H9 (cell line): Measurements from ENCODE around the gene MAP4K3. TPM values are rescaled to one million over a fixed set of nuclear protein-coding genes. Genes with fewer than 3 reads are reported as not detected.

ENCODE experiments used
- DNase-seq: peaks from one replicate; pipeline ENCODE4 v3.0.0-alpha.2; 2017
- H2AFZ ChIP-seq: one replicate; pipeline ENCODE4 v1.6.1; 2013; ENCODE audit warnings: mild to moderate bottlenecking, low read length, control low read depth, moderate library complexity
- H2AK5ac ChIP-seq: 2 replicates; pipeline ENCODE4 v1.6.1; 2013; ENCODE audit warnings: low read length, control low read depth, mixed read lengths; ENCODE audit not compliant: insufficient read length
- H2BK120ac ChIP-seq: one replicate; pipeline ENCODE4 v1.6.1; 2013; ENCODE audit warnings: low read depth, mild to moderate bottlenecking, low read length, control low read depth, inconsistent platforms; ENCODE audit not compliant: poor library complexity, severe bottlenecking
- H2BK12ac ChIP-seq: 2 replicates; pipeline ENCODE4 v1.6.1; 2013; ENCODE audit warnings: low read length, control low read depth, mixed read lengths, low read depth; ENCODE audit not compliant: insufficient read length
- H2BK15ac ChIP-seq: 2 replicates; pipeline ENCODE4 v1.6.1; 2013; ENCODE audit warnings: low read depth, low read length, control low read depth
- H2BK20ac ChIP-seq: one replicate; pipeline ENCODE4 v1.6.1; 2013; ENCODE audit warnings: low read depth, mild to moderate bottlenecking, low read length, control low read depth, inconsistent platforms; ENCODE audit not compliant: poor library complexity, severe bottlenecking
- H2BK5ac ChIP-seq: 2 replicates; pipeline ENCODE4 v1.6.1; 2013; ENCODE audit warnings: low read length, control low read depth, mixed read lengths; ENCODE audit not compliant: insufficient read length
- H3K14ac ChIP-seq: 2 replicates; pipeline ENCODE4 v1.6.1; 2013; ENCODE audit warnings: low read length, control low read depth; ENCODE audit not compliant: insufficient read depth
- H3K18ac ChIP-seq: 2 replicates; pipeline ENCODE4 v1.6.1; 2013; ENCODE audit warnings: low read depth, mild to moderate bottlenecking, mixed read lengths, low read length, control low read depth; ENCODE audit not compliant: insufficient read length
- H3K23ac ChIP-seq: 2 replicates; pipeline ENCODE4 v1.6.1; 2013; ENCODE audit warnings: low read length, control low read depth, mixed read lengths, low read depth; ENCODE audit not compliant: insufficient read length
- H3K23me2 ChIP-seq: 2 replicates; pipeline ENCODE4 v1.6.1; 2013; ENCODE audit warnings: low read depth, mild to moderate bottlenecking, mixed read lengths, low read length, control low read depth; ENCODE audit not compliant: insufficient read length, poor library complexity, severe bottlenecking
- H3K27ac ChIP-seq: 2 replicates; pipeline ENCODE4 v1.5.1; 2013; ENCODE audit warnings: low read length, control low read depth, mixed read lengths, low read depth; ENCODE audit not compliant: insufficient read length
- H3K27me3 ChIP-seq: 2 replicates; pipeline ENCODE4 v1.6.1; 2013; ENCODE audit warnings: low read length, control low read depth, inconsistent platforms; ENCODE audit not compliant: insufficient read depth
- H3K4ac ChIP-seq: 2 replicates; pipeline ENCODE4 v1.6.1; 2013; ENCODE audit warnings: low read depth, mild to moderate bottlenecking, control low read depth, inconsistent platforms, low read length, moderate library complexity
- H3K4me1 ChIP-seq: 2 replicates; pipeline ENCODE4 v1.6.1; 2013; ENCODE audit warnings: low read length, control low read depth, inconsistent platforms; ENCODE audit not compliant: insufficient read depth
- H3K4me2 ChIP-seq: 2 replicates; pipeline ENCODE4 v1.6.1; 2013; ENCODE audit warnings: low read length, control low read depth, mixed read lengths; ENCODE audit not compliant: insufficient read length, insufficient read depth
- H3K56ac ChIP-seq: 2 replicates; pipeline ENCODE4 v1.6.1; 2013; ENCODE audit warnings: low read depth, mild to moderate bottlenecking, mixed read lengths, low read length, control low read depth; ENCODE audit not compliant: insufficient read length
- H3K79me1 ChIP-seq: 2 replicates; pipeline ENCODE4 v1.6.1; 2013; ENCODE audit warnings: low read depth, mild to moderate bottlenecking, moderate library complexity, low read length, control low read depth, inconsistent platforms; ENCODE audit not compliant: insufficient read depth, poor library complexity, severe bottlenecking
- H3K79me2 ChIP-seq: 2 replicates; pipeline ENCODE4 v1.6.1; 2013; ENCODE audit warnings: low read length, control low read depth, inconsistent platforms; ENCODE audit not compliant: insufficient read depth
- H3K9ac ChIP-seq: 2 replicates; pipeline ENCODE4 v1.6.1; 2013; ENCODE audit warnings: low read length, control low read depth, mixed read lengths; ENCODE audit not compliant: insufficient read length; ENCODE audit errors: extremely low read depth
- H3K9me3 ChIP-seq: one replicate; pipeline ENCODE4 v1.6.1; 2013; ENCODE audit warnings: low read depth, low read length, inconsistent platforms; ENCODE audit not compliant: control insufficient read depth
- H3T11ph ChIP-seq: one replicate; pipeline ENCODE4 v1.6.1; 2013; ENCODE audit warnings: mild to moderate bottlenecking, low read length, control low read depth, inconsistent platforms
- H4K20me1 ChIP-seq: one replicate; pipeline ENCODE4 v1.6.1; 2013; ENCODE audit not compliant: control insufficient read depth, insufficient read length, insufficient read depth
- H4K5ac ChIP-seq: 2 replicates; pipeline ENCODE4 v1.6.1; 2013; ENCODE audit warnings: low read depth, mild to moderate bottlenecking, mixed read lengths, low read length, control low read depth; ENCODE audit not compliant: insufficient read length
- H4K8ac ChIP-seq: replicated peaks from 2 replicates; pipeline ENCODE4 v1.6.1; 2013; ENCODE audit warnings: low read length, control low read depth, mixed read lengths, low read depth; ENCODE audit not compliant: insufficient read length
- H4K91ac ChIP-seq: 2 replicates; pipeline ENCODE4 v1.6.1; 2013; ENCODE audit warnings: low read depth, mild to moderate bottlenecking, moderate library complexity, mixed read lengths, low read length, control low read depth; ENCODE audit not compliant: insufficient read length
- H3K27ac Mint-ChIP-seq, 3 experiments: 2 replicates in 2 of 3; 3 replicates in 1 of 3; pipeline ENCODE4 v1.8.0; 2020 to 2021; ENCODE audit warnings: mixed read lengths in 3 of 3, mild to moderate bottlenecking in 1 of 3, moderate library complexity in 1 of 3
- H3K27me3 Mint-ChIP-seq: 2 replicates; pipeline ENCODE4 v1.8.0; 2021; ENCODE audit warnings: low read depth, mild to moderate bottlenecking, moderate library complexity, mixed read lengths
- H3K36me3 Mint-ChIP-seq, 3 experiments: 2 replicates in 2 of 3; 3 replicates in 1 of 3; pipeline ENCODE4 v1.8.0; 2020 to 2021; ENCODE audit warnings: low read depth in 3 of 3, mixed read lengths in 3 of 3; ENCODE audit not compliant: insufficient read depth in 1 of 3
- H3K4me1 Mint-ChIP-seq, 2 experiments: 2 replicates each; pipeline ENCODE4 v1.8.0; 2020; ENCODE audit warnings: mixed read lengths in 2 of 2
- H3K4me3 Mint-ChIP-seq, 2 experiments: 2 replicates in 1 of 2; 3 replicates in 1 of 2; pipeline ENCODE4 v1.8.0; 2020 to 2021; ENCODE audit warnings: mild to moderate bottlenecking in 2 of 2, mixed read lengths in 2 of 2, moderate library complexity in 1 of 2
- H3K9me3 Mint-ChIP-seq, 2 experiments: 2 replicates in 1 of 2; 3 replicates in 1 of 2; pipeline ENCODE4 v1.8.0; 2020; ENCODE audit warnings: mild to moderate bottlenecking in 2 of 2, mixed read lengths in 2 of 2, moderate library complexity in 1 of 2
- CTCF ChIP-seq: fragments of 200-600 bp; sonication (generic); conservative IDR thresholded peaks from 3 replicates; pipeline ENCODE4 v1.8.0; 2021; ENCODE audit warnings: antibody characterized with exemption, mild to moderate bottlenecking
- WGBS: extraction: QIAGEN DNeasy Blood & Tissue Kit; methylation state at CpG from one replicate; pipeline ENCODE4 v1.1.7; 2013; ENCODE audit warnings: missing lambda C conversion rate, low lambda C conversion rate, mixed read lengths; ENCODE audit not compliant: insufficient read length; ENCODE audit errors: extremely low coverage; 5-methylcytosine and 5-hydroxymethylcytosine counted together
- total RNA-seq: library from RNA; stranded (reverse); gene quantifications from 2 replicates; pipeline ENCODE4 v1.2.1, GENCODE V29; 2021

MAP4K3 gene
- total RNA-seq, 1 experiment from 2014 or later: 37.9 TPM

DNA sequence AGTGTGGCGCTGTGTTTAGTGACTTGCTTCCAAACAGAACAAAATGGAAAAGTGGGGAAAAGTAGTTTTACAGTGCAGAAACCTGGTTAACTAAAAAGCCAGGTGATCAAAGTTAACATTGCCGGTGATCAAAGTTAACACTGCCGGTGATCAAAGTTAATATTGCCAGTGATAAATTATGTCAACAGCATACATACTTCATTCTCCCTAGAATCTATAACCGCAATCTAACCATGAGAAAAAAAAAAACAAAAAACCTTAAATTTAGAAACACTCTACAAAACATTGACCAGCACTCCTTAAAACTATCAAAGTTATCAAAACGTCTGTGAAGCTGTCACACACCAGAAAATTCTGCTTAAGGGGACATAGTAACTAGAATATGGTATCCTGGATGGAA is 18.6 kb downstream of the MAP4K3 start:
- no peaks in the 10 kb centered on the region for H3K27me3 Mint-ChIP-seq
- Histone ChIP-seq H4K20me1 (no peaks in the 10 kb centered on the region), H3K27ac (no peak overlapping the region), H2AK5ac (no peak overlapping the region), H3K9ac (no peak overlapping the region), H2BK20ac (no peak overlapping the region), H2BK12ac (no peak overlapping the region), H4K91ac (no peak overlapping the region), H3K27me3 (no peaks in the 10 kb centered on the region), H3K23ac (no peak overlapping the region), H3K4me1 (peaks cover under 1% of the 10 kb centered on the region; the same call in 1 of the 2 replicates), H3K9me3 (no peaks in the 10 kb centered on the region), H4K5ac (no peak overlapping the region), H3K23me2 (no peaks in the 10 kb centered on the region), H3K79me2 (peaks cover 37% of the 10 kb centered on the region; the same call in 1 of the 2 replicates), H2AFZ (no peak overlapping the region), H3K79me1 (no peaks in the 10 kb centered on the region), H4K8ac (no peak overlapping the region), H2BK5ac (no peak overlapping the region), H3T11ph (no peak overlapping the region), H3K14ac (no peak overlapping the region), H2BK15ac (no peak overlapping the region), H3K56ac (no peak overlapping the region), H3K18ac (no peak overlapping the region), H3K4ac (no peak overlapping the region), H3K4me2 (no peak overlapping the region), H2BK120ac (no peak overlapping the region)
- peaks cover 0 to 4% (median 0%) of the 10 kb centered on the region in 3 experiments; a peak in 3 of 7 replicates for H3K36me3 Mint-ChIP-seq
- no peaks in the 10 kb centered on the region; a peak in 1 of 5 replicates for H3K9me3 Mint-ChIP-seq
- no peak for TF ChIP-seq CTCF
- no peak overlapping the region for H3K4me3 Mint-ChIP-seq
- no CpG with 5 or more reads among the region's 5 CpGs for WGBS
- peak overlapping the region in 2 of 3 experiments; percentile 41 to 91; a peak in 4 of 7 replicates for H3K27ac Mint-ChIP-seq
- DNase-seq: no peak
- peaks cover 37 to 41% of the 10 kb centered on the region in 2 experiments for H3K4me1 Mint-ChIP-seq
